PC-3 (cell line): ENCODE measurements around the gene UBXN10. TPM values are rescaled to one million over a fixed set of nuclear protein-coding genes. Genes with fewer than 3 reads are reported as not detected.

Experiments used
- ATAC-seq: fragments of 200-7000 bp; cut with Tn5 transposase; 2 replicates; pipeline ENCODE4 v1.9.1; 2020; ENCODE audit warnings: mild to moderate bottlenecking, moderate library complexity
- BruUV-seq: library from RNA; stranded (reverse); fragments of 400-500 nt; replicated peaks from 2 replicates; lab custom pipeline; 2021; lab: Mats Ljungman, UMichigan
- CTCF ChIA-PET: fragments of 300-600 bp; sonication (Branson Sonifier 250); formaldehyde crosslinking; loops from one replicate; lab custom pipeline; 2022; ENCODE audit warnings: antibody characterized with exemption; lab: Charles Lee
- POLR2A ChIA-PET: fragments of 300-600 bp; sonication (Branson Sonifier 250); formaldehyde crosslinking; loops from one replicate; lab custom pipeline; 2022; ENCODE audit warnings: antibody characterized with exemption; ENCODE audit not compliant: unreplicated experiment; lab: Charles Lee
- DNase-seq: peaks from one replicate; pipeline ENCODE4 v3.0.0-alpha.2; 2015
- H2AFZ ChIP-seq: fragments of 300-600 bp; sonication (generic); 2 replicates; pipeline ENCODE4 v1.6.0; 2016; ENCODE audit warnings: antibody characterized with exemption, low read length
- H3F3A ChIP-seq: fragments of 300-600 bp; sonication (generic); one replicate; pipeline ENCODE4 v1.6.0; 2017; ENCODE audit warnings: antibody characterized with exemption, low read length, control low read depth, mild to moderate bottlenecking; ENCODE audit not compliant: unreplicated experiment
- H3K27ac ChIP-seq: fragments of 300-600 bp; sonication (generic); 2 replicates; pipeline ENCODE4 v1.5.1; 2016; ENCODE audit warnings: mild to moderate bottlenecking, low read length
- H3K27me3 ChIP-seq: fragments of 300-600 bp; sonication (generic); 2 replicates; pipeline ENCODE4 v1.6.1; 2016; ENCODE audit warnings: low read length, mixed read lengths
- H3K36me3 ChIP-seq: fragments of 300-600 bp; sonication (generic); 2 replicates; pipeline ENCODE4 v1.6.1; 2016; ENCODE audit warnings: low read depth, mixed run types, low read length, mixed read lengths
- H3K4me1 ChIP-seq: fragments of 300-600 bp; sonication (generic); 2 replicates; pipeline ENCODE4 v1.5.1; 2016; ENCODE audit warnings: low read length; ENCODE audit not compliant: insufficient read depth
- H3K4me2 ChIP-seq: fragments of 300-600 bp; sonication (generic); 2 replicates; pipeline ENCODE4 v1.6.0; 2016; ENCODE audit warnings: low read length
- H3K4me3 ChIP-seq: fragments of 300-600 bp; sonication (generic); 2 replicates; pipeline ENCODE4 v1.5.1; 2016; ENCODE audit warnings: mild to moderate bottlenecking, low read length, mixed read lengths
- H3K79me2 ChIP-seq: fragments of 300-600 bp; sonication (generic); 2 replicates; pipeline ENCODE4 v1.6.1; 2017; ENCODE audit warnings: low read length, mixed read lengths
- H3K9ac ChIP-seq: fragments of 300-600 bp; sonication (generic); 2 replicates; pipeline ENCODE4 v1.6.0; 2016; ENCODE audit warnings: mild to moderate bottlenecking, low read length
- H3K9me2 ChIP-seq: fragments of 300-600 bp; sonication (generic); replicated peaks from 2 replicates; pipeline ENCODE4 v1.6.1; 2016; ENCODE audit warnings: mixed run types, low read length, mixed read lengths
- H3K9me3 ChIP-seq: fragments of 300-600 bp; sonication (generic); 2 replicates; pipeline ENCODE4 v1.6.1; 2016; ENCODE audit warnings: low read length, mixed read lengths
- H4K20me1 ChIP-seq: fragments of 300-600 bp; sonication (generic); 2 replicates; pipeline ENCODE4 v1.6.1; 2016; ENCODE audit warnings: low read length, mixed read lengths
- EZH2 ChIP-seq: fragments of 300-600 bp; sonication (generic); IDR thresholded peaks from one replicate; pipeline ENCODE4 v1.6.1; 2017; ENCODE audit warnings: antibody characterized with exemption, mild to moderate bottlenecking, low read length; ENCODE audit not compliant: unreplicated experiment
- EZH2phosphoT487 ChIP-seq: fragments of 300-600 bp; sonication (generic); IDR thresholded peaks from 2 replicates; pipeline ENCODE4 v1.6.1; 2018; ENCODE audit warnings: mild to moderate bottlenecking, antibody characterized with exemption, low read length, borderline replicate concordance
- intact Hi-C: fragments of 100-400 bp; cut with micrococcal nuclease; formaldehyde crosslinking; loops from 2 replicates; pipeline ENCODE4 v1.9.0; 2023
- total RNA-seq: library from RNA; depleted of rRNA; stranded (reverse); fragments of >200 nt; gene quantifications from 2 replicates; pipeline ENCODE4 v1.2.3, GENCODE V29; 2014
- TF ChIP-seq, protein P1 (sequence below): fragments of 300-600 bp; sonication (generic); conservative IDR thresholded peaks from 2 replicates; pipeline ENCODE4 v1.5.1; 2017; ENCODE audit warnings: antibody characterized with exemption, low read depth, mild to moderate bottlenecking, low read length

The UBXN10 gene
- total RNA-seq, 1 experiment from 2014 or later = not detected

- intact Hi-C loops = no loop called here
- Histone ChIP-seq H2AFZ (no peak overlapping the region), H3K27ac (peak overlapping the region; percentile 65), H3K4me1 (peaks cover 41% of the 10 kb centered on the region), H3K4me2 (peak overlapping the region; percentile 55), H3K9me2 (no peaks in the 10 kb centered on the region), H3K9me3 (no peaks in the 10 kb centered on the region), H3K79me2 (no peaks in the 10 kb centered on the region), H3K4me3 (no peak overlapping the region), H3K9ac (no peak overlapping the region; the same call in 1 of the 2 replicates), H3K27me3 (no peaks in the 10 kb centered on the region), H4K20me1 (no peaks in the 10 kb centered on the region), H3K36me3 (no peaks in the 10 kb centered on the region), H3F3A (no peaks in the 10 kb centered on the region)
- TF ChIP-seq EZH2 (no peak), EZH2phosphoT487 (no peak)
- TF ChIP-seq, protein P1, sequence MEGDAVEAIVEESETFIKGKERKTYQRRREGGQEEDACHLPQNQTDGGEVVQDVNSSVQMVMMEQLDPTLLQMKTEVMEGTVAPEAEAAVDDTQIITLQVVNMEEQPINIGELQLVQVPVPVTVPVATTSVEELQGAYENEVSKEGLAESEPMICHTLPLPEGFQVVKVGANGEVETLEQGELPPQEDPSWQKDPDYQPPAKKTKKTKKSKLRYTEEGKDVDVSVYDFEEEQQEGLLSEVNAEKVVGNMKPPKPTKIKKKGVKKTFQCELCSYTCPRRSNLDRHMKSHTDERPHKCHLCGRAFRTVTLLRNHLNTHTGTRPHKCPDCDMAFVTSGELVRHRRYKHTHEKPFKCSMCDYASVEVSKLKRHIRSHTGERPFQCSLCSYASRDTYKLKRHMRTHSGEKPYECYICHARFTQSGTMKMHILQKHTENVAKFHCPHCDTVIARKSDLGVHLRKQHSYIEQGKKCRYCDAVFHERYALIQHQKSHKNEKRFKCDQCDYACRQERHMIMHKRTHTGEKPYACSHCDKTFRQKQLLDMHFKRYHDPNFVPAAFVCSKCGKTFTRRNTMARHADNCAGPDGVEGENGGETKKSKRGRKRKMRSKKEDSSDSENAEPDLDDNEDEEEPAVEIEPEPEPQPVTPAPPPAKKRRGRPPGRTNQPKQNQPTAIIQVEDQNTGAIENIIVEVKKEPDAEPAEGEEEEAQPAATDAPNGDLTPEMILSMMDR = no peak
- ATAC-seq (peak; percentile 62), DNase-seq (peak; percentile 95)
- POLR2A ChIA-PET = no interaction called here
- CTCF ChIA-PET = no interaction called here
- no TSS peak for BruUV-seq
These were observed 48.8 kb upstream of the UBXN10 start for GRCh38 chr1:20137055-20137454.

DNA sequence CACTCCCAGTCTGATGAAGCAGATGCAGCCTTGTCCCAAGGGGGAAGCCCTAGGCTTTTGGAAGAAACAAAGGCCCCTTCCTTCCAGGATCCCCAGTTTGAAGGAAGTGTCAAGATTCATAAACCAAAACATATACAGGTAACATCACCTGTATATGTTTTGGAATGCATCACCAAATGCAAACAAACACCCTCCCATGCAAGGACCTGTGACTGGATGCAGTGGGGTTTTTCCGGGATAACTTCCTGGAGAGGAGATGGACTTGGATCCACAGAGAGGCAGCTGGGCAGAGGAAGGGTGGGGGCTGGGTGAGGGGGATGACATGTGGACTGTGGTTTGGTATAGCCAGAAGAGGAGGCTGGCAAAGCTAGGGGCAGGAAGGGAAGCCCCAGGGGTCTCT, 48.3 kb upstream of the UBXN10 start:
- H3K36me3 ChIP-seq = no peaks in the 10 kb centered on the region
- POLR2A ChIA-PET = no interaction called here
- H3K79me2 ChIP-seq = no peaks in the 10 kb centered on the region
- H3K9ac ChIP-seq = no peak overlapping the region; the same call in 1 of the 2 replicates
- peak overlapping the region; percentile 55 for H3K4me2 ChIP-seq
- H2AFZ ChIP-seq = no peak overlapping the region
- no peaks in the 10 kb centered on the region for H3K27me3 ChIP-seq
- peaks cover 41% of the 10 kb centered on the region for H3K4me1 ChIP-seq
- H3F3A ChIP-seq = no peaks in the 10 kb centered on the region
- no peak for ATAC-seq
- H3K9me3 ChIP-seq = no peaks in the 10 kb centered on the region
- no peak overlapping the region for H3K4me3 ChIP-seq
- no peaks in the 10 kb centered on the region for H3K9me2 ChIP-seq
- no peaks in the 10 kb centered on the region for H4K20me1 ChIP-seq
- CTCF ChIA-PET = no interaction called here
- DNase-seq = peak; percentile 15
- TF ChIP-seq EZH2 (no peak), EZH2phosphoT487 (no peak)
- TF ChIP-seq, protein P1 = no peak
- BruUV-seq = no TSS peak
- H3K27ac ChIP-seq = peak overlapping the region; percentile 65
- intact Hi-C loops = no loop called here

GRCh38 chr1:20138346-20138745, 47.5 kb upstream of the UBXN10 start:
- no peaks in the 10 kb centered on the region for H3K79me2 ChIP-seq
- no peaks in the 10 kb centered on the region for H3K9me3 ChIP-seq
- intact Hi-C loops = no loop called here
- H3K36me3 ChIP-seq = no peaks in the 10 kb centered on the region
- no peak overlapping the region for H3K4me3 ChIP-seq
- no TSS peak for BruUV-seq
- no peaks in the 10 kb centered on the region for H4K20me1 ChIP-seq
- H2AFZ ChIP-seq = no peak overlapping the region
- ATAC-seq = no peak
- no peak for DNase-seq
- H3K27ac ChIP-seq = no peak overlapping the region
- TF ChIP-seq, protein P1 = no peak
- TF ChIP-seq EZH2phosphoT487 (no peak), EZH2 (no peak)
- POLR2A ChIA-PET = no interaction called here
- peaks cover 41% of the 10 kb centered on the region for H3K4me1 ChIP-seq
- CTCF ChIA-PET = no interaction called here
- no peaks in the 10 kb centered on the region for H3F3A ChIP-seq
- H3K9me2 ChIP-seq = no peaks in the 10 kb centered on the region
- H3K27me3 ChIP-seq = no peaks in the 10 kb centered on the region
- H3K4me2 ChIP-seq = no peak overlapping the region
- H3K9ac ChIP-seq = no peak overlapping the region
